Hepatocyte (in vitro differentiated cells): Measurements from ENCODE around the gene SH3GL2. TPM values are rescaled to one million over a fixed set of nuclear protein-coding genes. Genes with fewer than 3 reads are reported as not detected.

ENCODE experiments used
- DNase-seq: peaks from one replicate; pipeline ENCODE4 v3.0.0-alpha.2; 2016; ENCODE audit warnings: low spot score
- H2AFZ ChIP-seq: fragments of 200-600 bp; sonication (generic); 2 replicates; pipeline ENCODE4 v1.6.0; 2016; ENCODE audit warnings: antibody characterized with exemption, mild to moderate bottlenecking
- H3K27ac ChIP-seq: fragments of 200-600 bp; sonication (generic); 2 replicates; pipeline ENCODE4 v1.5.1; 2016; ENCODE audit warnings: mild to moderate bottlenecking
- H3K27me3 ChIP-seq: fragments of 200-600 bp; sonication (generic); 2 replicates; pipeline ENCODE4 v1.6.1; 2016
- H3K36me3 ChIP-seq: fragments of 200-600 bp; sonication (generic); replicated peaks from 2 replicates; pipeline ENCODE4 v1.5.1; 2016; ENCODE audit warnings: low read depth; ENCODE audit not compliant: insufficient read depth
- H3K4me1 ChIP-seq: fragments of 200-600 bp; sonication (generic); 2 replicates; pipeline ENCODE4 v1.5.1; 2016; ENCODE audit warnings: mild to moderate bottlenecking, moderate library complexity; ENCODE audit not compliant: insufficient read depth
- H3K4me2 ChIP-seq: fragments of 200-600 bp; sonication (generic); 2 replicates; pipeline ENCODE4 v1.6.0; 2016
- H3K4me3 ChIP-seq: fragments of 200-600 bp; sonication (generic); 2 replicates; pipeline ENCODE4 v1.5.1; 2016; ENCODE audit warnings: mild to moderate bottlenecking
- H3K79me2 ChIP-seq: fragments of 200-600 bp; sonication (generic); 2 replicates; pipeline ENCODE4 v1.6.0; 2017; ENCODE audit warnings: mild to moderate bottlenecking
- H3K9me2 ChIP-seq: fragments of 200-600 bp; sonication (generic); replicated peaks from 2 replicates; pipeline ENCODE4 v1.6.0; 2017; ENCODE audit warnings: mild to moderate bottlenecking; ENCODE audit not compliant: insufficient read depth
- H3K9me3 ChIP-seq: fragments of 200-600 bp; sonication (generic); 2 replicates; pipeline ENCODE4 v1.5.1; 2016; ENCODE audit warnings: low read depth, mild to moderate bottlenecking
- H4K20me1 ChIP-seq: fragments of 200-600 bp; sonication (generic); 2 replicates; pipeline ENCODE4 v1.6.0; 2016; ENCODE audit warnings: mild to moderate bottlenecking; ENCODE audit not compliant: insufficient read depth, poor library complexity, severe bottlenecking
- EZH2 ChIP-seq: fragments of 200-600 bp; sonication (generic); IDR thresholded peaks from 2 replicates; pipeline ENCODE4 v1.6.1; 2016; ENCODE audit warnings: antibody characterized with exemption, mild to moderate bottlenecking, borderline replicate concordance
- EZH2phosphoT487 ChIP-seq: fragments of 200-600 bp; sonication (generic); IDR thresholded peaks from one replicate; pipeline ENCODE4 v1.6.1; 2018; ENCODE audit warnings: antibody characterized with exemption, mild to moderate bottlenecking, low read depth, moderate library complexity; ENCODE audit not compliant: unreplicated experiment, severe bottlenecking
- WGBS: methylation state at CpG from one replicate; pipeline ENCODE4 v1.1.6; 2016; ENCODE audit warnings: low lambda C conversion rate; ENCODE audit errors: missing lambda C conversion rate; 5-methylcytosine and 5-hydroxymethylcytosine counted together
- polyA plus RNA-seq: library from polyadenylated mRNA; unstranded; fragments of >200 nt; fragmentation: Nextera tagmentation; extraction: Ambion mirVana; gene quantifications from 2 replicates; pipeline ENCODE4 v1.2.1, GENCODE V29; 2016
- total RNA-seq: library from RNA; depleted of rRNA; stranded (reverse); fragments of >200 nt; gene quantifications from 2 replicates; pipeline ENCODE4 v1.2.3, GENCODE V29; 2014
- TF ChIP-seq, protein P1 (sequence below): fragments of 200-600 bp; sonication (generic); IDR thresholded peaks from 2 replicates; pipeline ENCODE4 v1.5.1; 2016; ENCODE audit warnings: antibody characterized with exemption, mild to moderate bottlenecking; ENCODE audit not compliant: poor library complexity

SH3GL2 gene
- total and polyA plus RNA-seq, 2 experiments from 2014 or later = 2.8 to 5.8 TPM

DNA sequence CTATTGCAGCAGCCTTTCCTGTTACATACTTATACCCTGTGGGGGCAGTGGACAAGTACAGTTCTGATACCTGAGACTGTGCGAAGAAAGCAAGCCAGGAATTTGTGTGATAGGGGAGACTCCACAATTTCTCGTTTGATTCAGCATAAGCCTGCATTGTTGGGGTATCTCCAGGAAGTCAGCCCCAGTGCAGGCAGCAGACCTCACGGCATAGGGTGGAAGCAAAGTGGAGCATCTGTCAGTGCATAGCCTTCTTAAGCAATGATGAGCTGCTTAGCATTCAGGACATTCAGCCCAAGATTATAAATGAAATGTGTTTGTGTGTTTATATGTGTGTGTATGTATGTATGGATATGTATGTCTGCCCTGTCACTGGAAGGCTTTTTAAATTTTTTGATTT is 157.0 kb downstream of the SH3GL2 start:
- 86% methylated on average over 3 of the region's 3 CpGs for WGBS
- no peaks in the 10 kb centered on the region for H3K36me3 ChIP-seq
- no peaks in the 10 kb centered on the region for H4K20me1 ChIP-seq
- peak overlapping the region; percentile 57 for H3K27ac ChIP-seq
- H3K4me3 ChIP-seq = no peak overlapping the region
- no peaks in the 10 kb centered on the region for H3K27me3 ChIP-seq
- H3K4me2 ChIP-seq = no peak overlapping the region
- no peaks in the 10 kb centered on the region for H3K79me2 ChIP-seq
- no peaks in the 10 kb centered on the region for H3K9me2 ChIP-seq
- H3K9me3 ChIP-seq = no peaks in the 10 kb centered on the region
- TF ChIP-seq EZH2 = no peak
- TF ChIP-seq, protein P1, sequence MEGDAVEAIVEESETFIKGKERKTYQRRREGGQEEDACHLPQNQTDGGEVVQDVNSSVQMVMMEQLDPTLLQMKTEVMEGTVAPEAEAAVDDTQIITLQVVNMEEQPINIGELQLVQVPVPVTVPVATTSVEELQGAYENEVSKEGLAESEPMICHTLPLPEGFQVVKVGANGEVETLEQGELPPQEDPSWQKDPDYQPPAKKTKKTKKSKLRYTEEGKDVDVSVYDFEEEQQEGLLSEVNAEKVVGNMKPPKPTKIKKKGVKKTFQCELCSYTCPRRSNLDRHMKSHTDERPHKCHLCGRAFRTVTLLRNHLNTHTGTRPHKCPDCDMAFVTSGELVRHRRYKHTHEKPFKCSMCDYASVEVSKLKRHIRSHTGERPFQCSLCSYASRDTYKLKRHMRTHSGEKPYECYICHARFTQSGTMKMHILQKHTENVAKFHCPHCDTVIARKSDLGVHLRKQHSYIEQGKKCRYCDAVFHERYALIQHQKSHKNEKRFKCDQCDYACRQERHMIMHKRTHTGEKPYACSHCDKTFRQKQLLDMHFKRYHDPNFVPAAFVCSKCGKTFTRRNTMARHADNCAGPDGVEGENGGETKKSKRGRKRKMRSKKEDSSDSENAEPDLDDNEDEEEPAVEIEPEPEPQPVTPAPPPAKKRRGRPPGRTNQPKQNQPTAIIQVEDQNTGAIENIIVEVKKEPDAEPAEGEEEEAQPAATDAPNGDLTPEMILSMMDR = no peak
- no peak for TF ChIP-seq EZH2phosphoT487
- no peak for DNase-seq
- H2AFZ ChIP-seq = no peak overlapping the region
- H3K4me1 ChIP-seq = peaks cover 9% of the 10 kb centered on the region

DNA sequence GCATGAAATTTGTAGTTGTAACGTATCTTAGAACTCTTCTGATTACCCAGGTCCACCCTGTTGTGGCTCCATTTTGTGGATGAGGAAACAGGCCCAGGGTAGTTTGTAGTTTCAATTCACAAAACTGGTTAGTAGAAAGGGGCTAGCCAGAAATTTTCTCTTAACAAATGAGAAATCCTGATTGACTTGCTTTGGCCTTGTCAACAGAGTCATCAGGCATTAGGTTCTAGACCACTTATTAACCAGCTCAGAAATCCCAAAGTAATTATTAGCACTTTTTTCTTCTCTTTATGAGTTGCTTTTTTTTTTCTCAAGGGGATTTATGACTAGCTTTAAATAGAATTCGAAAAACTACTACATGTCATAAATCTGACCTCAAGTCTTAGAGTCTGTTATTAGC is 160.2 kb downstream of the SH3GL2 start:
- no peak overlapping the region for H3K4me2 ChIP-seq
- TF ChIP-seq, protein P1 = no peak
- no peak overlapping the region for H3K4me3 ChIP-seq
- H3K27ac ChIP-seq = no peak overlapping the region
- H2AFZ ChIP-seq = no peak overlapping the region
- WGBS = 73% methylated on average over 2 of the region's 2 CpGs
- H3K79me2 ChIP-seq = no peaks in the 10 kb centered on the region
- no peaks in the 10 kb centered on the region for H3K9me2 ChIP-seq
- peaks cover 9% of the 10 kb centered on the region for H3K4me1 ChIP-seq
- H4K20me1 ChIP-seq = no peaks in the 10 kb centered on the region
- no peak for DNase-seq
- H3K27me3 ChIP-seq = no peaks in the 10 kb centered on the region
- H3K9me3 ChIP-seq = no peaks in the 10 kb centered on the region
- no peaks in the 10 kb centered on the region for H3K36me3 ChIP-seq

DNA sequence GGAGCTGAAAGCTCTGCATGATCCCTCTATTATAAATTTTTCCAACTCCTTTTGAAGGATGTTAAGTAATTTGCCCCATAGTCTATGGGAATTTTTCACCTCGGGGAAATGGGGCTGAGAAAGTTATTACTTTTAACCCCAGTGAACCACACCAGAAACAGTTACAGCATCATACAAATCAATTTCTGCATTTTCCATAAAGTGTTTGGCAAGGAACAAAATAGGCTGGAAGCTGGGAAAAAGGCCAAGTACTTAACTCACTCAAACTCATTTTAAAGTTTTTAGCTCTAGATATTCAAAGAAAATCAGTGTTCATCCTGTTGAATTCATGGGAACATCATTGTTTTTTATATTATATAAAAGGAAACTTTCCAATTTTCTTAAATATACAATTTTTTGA is 160.9 kb downstream of the SH3GL2 start:
- no peaks in the 10 kb centered on the region for H3K9me2 ChIP-seq
- 4% methylated on average over 1 of the region's 1 CpG for WGBS

More for the DNA sequence above, 160.9 kb downstream of the SH3GL2 start:
- Histone ChIP-seq H3K79me2 (no peaks in the 10 kb centered on the region), H3K9me3 (no peaks in the 10 kb centered on the region), H2AFZ (no peak overlapping the region), H3K27me3 (no peaks in the 10 kb centered on the region), H3K4me3 (no peak overlapping the region), H3K36me3 (no peaks in the 10 kb centered on the region), H3K4me1 (peaks cover 9% of the 10 kb centered on the region), H3K27ac (no peak overlapping the region), H4K20me1 (no peaks in the 10 kb centered on the region), H3K4me2 (no peak overlapping the region)
- no peak for DNase-seq
- TF ChIP-seq, protein P1 = no peak
- TF ChIP-seq EZH2phosphoT487 = no peak
- no peak for TF ChIP-seq EZH2
